Uterus (tissue), 4 donors: ENCODE measurements around the gene SLC18A2. TPM values are rescaled to one million over a fixed set of nuclear protein-coding genes. Genes with fewer than 3 reads are reported as not detected.
"Not testable (repeated sequence)": the region's sequence is repeated elsewhere in the genome, so short reads cannot be mapped to it uniquely, and the experiment has no call there.

Source experiments
- DNase-seq, 2 donors: peaks; one replicate each; pipeline ENCODE4 v3.0.0-alpha.2; 2019 to 2020
- H3K27ac ChIP-seq, 2 donors: fragments of 200-600 bp; sonication (generic); 1 replicate in 1 of 2; 2 replicates in 1 of 2; pipeline ENCODE4 v1.5.1; 2016 to 2018
- H3K27me3 ChIP-seq, 2 donors: fragments of 200-600 bp; sonication (generic); one replicate each; pipeline ENCODE4 v1.5.1; 2018 to 2019; ENCODE audit warnings: control low read depth in 1 of 2
- H3K36me3 ChIP-seq, 2 donors: fragments of 200-600 bp; sonication (generic); one replicate each; pipeline ENCODE4 v1.5.1; 2019; ENCODE audit warnings: control low read depth in 1 of 2
- H3K4me1 ChIP-seq, 2 donors: fragments of 200-600 bp; sonication (generic); one replicate each; pipeline ENCODE4 v1.5.1; 2018 to 2019; ENCODE audit warnings: control low read depth in 1 of 2
- H3K4me3 ChIP-seq, 2 donors: fragments of 200-600 bp; sonication (generic); 1 replicate in 1 of 2; 2 replicates in 1 of 2; pipeline ENCODE4 v1.5.1; 2018 to 2019; ENCODE audit warnings: mild to moderate bottlenecking in 1 of 2
- H3K9me3 ChIP-seq, 2 donors: fragments of 200-600 bp; sonication (generic); one replicate each; pipeline ENCODE4 v1.5.1; 2019; ENCODE audit warnings: control low read depth in 1 of 2
- CTCF ChIP-seq, 4 experiments: fragments of 200-600 bp in 2 of 4; fragments of 450-650 bp in 2 of 4; sonication (generic) in 2 of 4; IDR thresholded peaks; one replicate each; pipeline ENCODE4 v1.5.1; 2016 to 2019; ENCODE audit warnings: antibody characterized with exemption in 4 of 4, mild to moderate bottlenecking in 2 of 4, moderate library complexity in 1 of 4
- POLR2A ChIP-seq, 2 donors: fragments of 450-650 bp; IDR thresholded peaks; one replicate each; pipeline ENCODE4 v1.6.1; 2016; ENCODE audit warnings: antibody characterized with exemption in 2 of 2, mild to moderate bottlenecking in 1 of 2, moderate library complexity in 1 of 2
- intact Hi-C: fragments of 100-400 bp; cut with DNase I; formaldehyde crosslinking; loops from one replicate; pipeline ENCODE4 v1.15.1; 2023; ENCODE audit warnings: low total_unique reads
- total RNA-seq, 4 donors: library from RNA; depleted of rRNA in 3 of 4; stranded (reverse); fragments of >200 nt in 3 of 4; gene quantifications; one replicate each; pipeline versions ENCODE4 v1.1.0 to v1.2.4, GENCODE V29; 2014 to 2023
- donor health status: DM: yes; HTN: yes; CAD: no.

Gene SLC18A2
- total RNA-seq, 4 donors from 2014 or later, result 0.26 to 2.6 (median 0.70) TPM

GRCh38 chr10:117294039-117294645 is 53.2 kb downstream of the SLC18A2 start:
- H3K4me3 ChIP-seq, result no peak overlapping the region
- no peak overlapping the region for H3K27ac ChIP-seq
- H3K4me1 ChIP-seq, result no peaks in the 10 kb centered on the region
- TF ChIP-seq POLR2A (IDR thresholded peaks at IDR 0.05) (no peak), CTCF (IDR thresholded peaks at IDR 0.05) (no peak)
- no peak for DNase-seq
- intact Hi-C loops, result no loop called here
- H3K36me3 ChIP-seq, result no peaks in the 10 kb centered on the region
- no peaks in the 10 kb centered on the region for H3K9me3 ChIP-seq
- no peaks in the 10 kb centered on the region for H3K27me3 ChIP-seq

- no peaks in the 10 kb centered on the region for H3K4me1 ChIP-seq
- H3K9me3 ChIP-seq, result peaks cover 0 to 2% of the 10 kb centered on the region in 2 donors
- no peak for DNase-seq
- no peak overlapping the region for H3K4me3 ChIP-seq
- no peak overlapping the region for H3K27ac ChIP-seq
- intact Hi-C loops, result no loop called here
- no peak for TF ChIP-seq CTCF (IDR thresholded peaks at IDR 0.05)
- TF ChIP-seq POLR2A (IDR thresholded peaks at IDR 0.05), result no peak
- no peaks in the 10 kb centered on the region for H3K36me3 ChIP-seq
- no peaks in the 10 kb centered on the region for H3K27me3 ChIP-seq
These were observed 53.8 kb downstream of the SLC18A2 start for GRCh38 chr10:117294735-117295134.

GRCh38 chr10:117298219-117298618 is 57.3 kb downstream of the SLC18A2 start:
- Histone ChIP-seq H3K4me3 (no peak overlapping the region), H3K36me3 (no peaks in the 10 kb centered on the region), H3K9me3 (peaks cover 0 to 2% of the 10 kb centered on the region in 2 donors), H3K27me3 (no peaks in the 10 kb centered on the region), H3K4me1 (no peaks in the 10 kb centered on the region), H3K27ac (no peak overlapping the region)
- no peak for DNase-seq
- no peak for TF ChIP-seq POLR2A (IDR thresholded peaks at IDR 0.05)
- TF ChIP-seq CTCF (IDR thresholded peaks at IDR 0.05), result no peak
- intact Hi-C loops, result no loop called here

GRCh38 chr10:117299435-117299834 is 58.5 kb downstream of the SLC18A2 start:
- Histone ChIP-seq H3K27ac (no peak overlapping the region), H3K9me3 (peaks cover 0 to 2% of the 10 kb centered on the region in 2 donors), H3K27me3 (no peaks in the 10 kb centered on the region), H3K36me3 (no peaks in the 10 kb centered on the region), H3K4me1 (no peaks in the 10 kb centered on the region), H3K4me3 (no peak overlapping the region)
- DNase-seq, result no peak
- no peak for TF ChIP-seq POLR2A (IDR thresholded peaks at IDR 0.05)
- no peak for TF ChIP-seq CTCF (IDR thresholded peaks at IDR 0.05)
- intact Hi-C loops, result no loop called here

- Histone ChIP-seq H3K36me3 (no peaks in the 10 kb centered on the region), H3K4me1 (no peaks in the 10 kb centered on the region), H3K9me3 (peaks cover 0 to 2% of the 10 kb centered on the region in 2 donors), H3K4me3 (no peak overlapping the region), H3K27ac (no peak overlapping the region), H3K27me3 (no peaks in the 10 kb centered on the region)
- TF ChIP-seq POLR2A (IDR thresholded peaks at IDR 0.05) (no peak), CTCF (IDR thresholded peaks at IDR 0.05) (no peak)
- DNase-seq, result no peak
- intact Hi-C loops, result no loop called here
These were observed 59.8 kb downstream of the SLC18A2 start for GRCh38 chr10:117300671-117301070.

GRCh38 chr10:117303451-117303850 is 62.5 kb downstream of the SLC18A2 start:
- intact Hi-C loops, H3K27ac ChIP-seq, H3K4me3 ChIP-seq, H3K9me3 ChIP-seq, H3K36me3 ChIP-seq, H3K27me3 ChIP-seq, H3K4me1 ChIP-seq, DNase-seq: not testable (repeated sequence)
